GM18907 (cell line): ENCODE data around the gene GLS.
"Not testable (repeated sequence)": the region's sequence is repeated elsewhere in the genome, so short reads cannot be mapped to it uniquely, and the experiment has no call there.

Source experiments
- ATAC-seq: cut with Tn5 transposase; IDR thresholded peaks from one replicate; pipeline ENCODE4 v1.9.1; 2021; ENCODE audit warnings: mild to moderate bottlenecking, moderate library complexity; ENCODE audit not compliant: unreplicated experiment

The GLS gene

DNA sequence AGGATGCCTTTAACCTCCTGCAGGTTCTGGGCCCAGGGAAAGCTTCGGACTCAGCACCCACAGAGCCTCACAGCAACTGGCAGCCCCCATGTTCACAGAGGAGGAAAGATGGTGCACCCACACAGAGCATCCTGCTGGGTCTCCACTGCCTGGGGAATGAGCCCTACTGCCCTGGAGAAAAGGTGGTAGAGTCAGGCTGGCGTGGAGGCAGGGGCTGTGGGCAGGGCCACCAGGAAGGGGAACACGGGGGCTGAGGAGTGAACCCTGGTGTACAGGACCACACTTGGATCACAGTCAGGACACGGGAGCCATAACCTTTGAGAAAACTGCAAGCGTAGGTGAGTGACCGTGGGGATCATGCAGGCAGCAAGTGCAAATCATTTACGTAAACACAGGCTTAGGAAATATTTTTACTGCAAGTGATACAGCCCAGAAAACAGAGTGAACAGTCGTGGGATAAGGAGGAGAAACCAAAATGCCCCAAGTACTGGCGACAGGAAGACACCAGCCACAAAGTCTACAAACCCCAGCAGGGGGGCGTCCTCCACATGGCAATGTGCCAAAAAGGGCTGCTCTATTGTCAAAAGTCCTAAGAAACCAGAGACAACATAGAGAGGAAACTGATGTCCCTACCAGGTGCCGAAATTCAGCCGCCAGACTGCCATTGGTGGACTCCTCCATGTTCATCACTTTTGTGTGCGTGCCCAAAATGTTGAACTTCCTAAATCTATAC lies 105.8 kb downstream of the GLS start:
- ATAC-seq, result no peak

DNA sequence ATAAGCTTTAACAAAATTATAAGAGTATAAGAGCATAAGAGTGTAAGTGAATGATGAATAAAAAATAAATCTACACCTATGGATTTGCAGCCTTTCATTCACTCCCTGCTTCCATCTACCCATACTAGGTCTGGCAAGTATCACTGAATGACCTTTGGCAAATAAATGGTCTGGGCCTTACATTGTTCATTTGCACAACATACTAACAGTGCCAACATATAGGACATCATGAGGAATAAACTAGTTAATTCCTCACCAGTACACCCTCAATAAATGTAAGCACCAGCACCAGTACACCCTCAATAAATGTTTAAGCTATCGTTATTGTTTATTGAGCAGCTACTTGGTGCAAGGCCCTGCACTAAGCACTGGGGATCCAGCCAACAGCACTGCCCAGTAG lies 106.5 kb downstream of the GLS start:
- no peak for ATAC-seq

DNA sequence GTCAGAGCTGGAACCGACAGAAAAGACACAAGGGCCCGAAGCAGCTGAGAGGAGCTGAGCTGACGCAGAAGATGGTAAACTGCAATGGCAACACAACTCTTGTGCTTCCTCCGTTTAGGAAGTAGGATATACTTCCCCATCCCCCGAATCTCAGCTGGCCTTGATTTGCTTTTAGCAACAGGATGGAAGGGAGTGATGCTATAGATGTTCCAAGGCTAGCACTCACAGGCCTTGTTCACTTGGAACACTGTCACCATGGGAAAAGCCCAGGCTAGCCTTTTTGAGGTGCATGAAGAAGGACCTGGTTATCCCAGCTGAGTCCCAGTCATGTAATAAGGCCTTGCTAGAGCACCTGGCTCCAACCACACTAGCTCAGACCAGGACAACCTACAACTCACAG lies 107.3 kb downstream of the GLS start:
- no peak for ATAC-seq

DNA sequence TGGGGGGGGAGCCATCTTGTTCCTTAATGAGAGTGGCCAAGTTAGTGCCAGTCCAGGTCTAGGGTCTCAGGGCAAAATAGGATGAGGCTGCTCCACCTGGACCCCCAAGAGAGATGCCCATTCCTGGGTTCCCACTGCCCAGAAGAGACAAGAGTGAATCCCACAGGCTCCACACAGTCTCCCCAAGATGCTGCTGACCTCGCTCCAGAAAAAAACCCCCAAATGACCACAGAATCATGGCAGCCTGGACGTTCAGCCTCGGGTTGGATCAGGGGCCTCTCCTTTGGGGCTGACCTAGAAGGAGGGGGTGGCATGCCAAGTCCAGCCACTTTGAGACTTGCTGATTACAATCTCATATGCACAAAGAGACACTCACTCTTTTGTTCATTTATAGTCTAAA lies 108.3 kb downstream of the GLS start:
- ATAC-seq, result no peak

DNA sequence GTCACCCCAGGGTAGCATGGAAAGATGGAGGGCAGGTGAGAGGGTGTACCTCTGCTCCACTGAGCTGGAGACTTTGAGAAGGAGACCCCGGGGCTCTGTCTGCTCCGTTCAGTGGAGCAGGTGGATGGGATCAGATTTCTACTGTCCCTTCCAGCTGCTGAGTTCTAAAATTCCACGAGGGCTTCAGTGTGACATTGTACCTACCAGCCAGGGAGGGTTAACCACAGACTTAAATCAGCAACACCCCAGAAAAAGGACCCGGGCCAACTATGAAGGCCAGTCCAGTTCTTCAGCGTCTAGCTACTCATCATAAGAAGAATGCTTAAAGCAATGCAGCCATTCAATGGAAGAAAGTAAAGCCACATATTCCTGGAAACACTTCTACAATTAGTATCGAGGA lies 109.5 kb downstream of the GLS start:
- ATAC-seq, result no peak

DNA sequence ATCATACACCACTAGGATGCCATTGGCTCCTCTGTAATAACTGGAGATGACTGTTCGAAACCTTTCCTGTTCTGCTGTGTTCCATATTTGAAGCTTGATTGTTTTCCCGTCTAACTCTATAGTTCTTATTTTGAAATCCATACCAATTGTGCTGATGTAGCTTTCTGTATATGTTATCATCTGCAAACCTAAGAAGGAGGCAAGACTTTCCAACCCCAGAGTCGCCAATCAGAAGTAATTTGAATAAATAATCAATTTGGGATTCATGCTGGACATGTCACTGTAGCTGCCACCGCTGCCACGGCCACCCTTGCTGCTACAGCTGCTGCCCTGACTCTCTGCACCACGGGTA lies 112.6 kb downstream of the GLS start:
- no peak for ATAC-seq

DNA sequence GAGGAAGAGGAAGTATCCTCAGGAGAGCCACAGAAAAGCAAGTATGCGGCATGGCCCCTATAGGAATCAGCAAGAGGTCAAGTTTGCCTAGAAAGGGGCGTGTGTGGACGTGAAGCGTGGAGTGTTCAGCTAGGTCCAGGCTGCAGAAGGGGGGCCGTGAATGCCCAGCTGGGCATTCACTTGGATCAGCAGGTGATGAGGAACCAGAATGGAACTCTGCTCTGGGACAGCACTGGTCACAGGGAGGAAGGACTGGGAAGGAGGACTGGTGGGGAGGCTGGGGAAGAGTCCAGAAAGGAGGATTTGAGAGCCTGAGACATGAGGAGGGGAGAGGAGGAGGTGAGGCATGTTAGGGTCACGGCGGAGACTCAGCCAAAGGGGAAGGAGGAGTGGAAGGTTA lies 113.5 kb downstream of the GLS start:
- ATAC-seq, result no peak

DNA sequence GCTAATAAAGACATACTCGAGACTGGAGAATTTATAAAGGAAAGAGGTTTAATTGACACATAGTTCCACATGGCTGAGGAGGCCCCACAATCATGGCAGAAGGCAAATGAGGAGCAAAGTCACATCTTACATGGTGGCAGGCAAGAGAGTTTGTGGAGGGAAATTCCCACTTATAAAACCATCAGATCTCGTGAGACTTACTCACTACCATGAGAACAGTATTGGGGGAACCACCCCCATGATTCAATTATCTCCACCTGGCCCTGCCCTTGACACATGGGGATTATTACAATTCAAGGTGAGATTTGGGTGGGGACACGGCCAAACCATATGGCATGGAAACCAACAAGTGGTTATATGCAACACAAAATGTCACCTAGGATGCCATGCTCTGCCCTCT lies 114.7 kb downstream of the GLS start:
- not testable (repeated sequence) for ATAC-seq

DNA sequence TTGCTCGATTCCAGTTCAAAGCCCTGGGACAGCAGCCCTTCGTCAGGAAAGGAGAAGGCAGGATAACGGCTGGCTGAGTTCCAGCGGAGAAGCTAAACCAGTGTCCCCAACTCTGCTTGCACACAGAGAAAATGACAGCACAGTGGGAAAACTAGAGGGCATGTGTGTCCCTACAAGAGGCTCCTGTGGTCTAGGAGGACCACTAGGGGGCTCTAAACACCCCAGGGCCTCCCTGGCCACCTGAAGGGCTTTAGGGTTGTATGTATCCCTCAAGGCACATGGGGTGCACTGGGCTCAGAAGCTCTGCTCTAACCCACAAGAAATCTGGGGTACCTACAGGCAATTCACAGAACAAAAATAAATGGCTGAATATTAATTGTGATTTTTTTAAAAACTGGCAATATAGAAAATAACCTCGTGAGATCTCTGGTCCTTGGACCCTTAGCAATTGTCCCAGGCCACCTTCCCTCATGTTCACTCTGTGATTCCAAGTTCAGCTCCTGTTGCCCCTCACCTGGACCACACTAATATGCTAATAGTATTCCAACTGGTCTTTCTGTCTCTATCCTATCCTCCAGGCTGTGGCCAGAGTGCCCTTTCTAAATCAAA lies 115.8 kb downstream of the GLS start:
- no peak for ATAC-seq

DNA sequence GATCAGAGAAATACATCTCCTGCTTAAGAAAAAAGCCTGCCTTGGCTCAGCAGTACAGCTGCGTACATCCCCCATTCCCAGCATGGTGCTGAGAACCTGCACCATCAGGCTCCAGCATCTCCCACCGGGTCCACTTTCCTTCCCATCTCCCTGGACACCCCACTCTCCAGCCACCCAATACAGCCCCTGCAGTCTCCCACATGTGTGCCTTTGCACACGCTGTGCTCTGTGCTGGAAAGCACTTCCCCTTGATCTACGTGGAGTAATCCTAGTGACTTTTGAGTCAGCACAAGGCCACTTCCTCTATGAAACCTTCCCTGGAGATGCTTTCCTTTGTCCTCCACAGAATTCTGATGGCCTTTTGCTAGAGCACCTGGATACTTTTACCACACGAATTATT lies 116.3 kb downstream of the GLS start:
- ATAC-seq, result no peak

DNA sequence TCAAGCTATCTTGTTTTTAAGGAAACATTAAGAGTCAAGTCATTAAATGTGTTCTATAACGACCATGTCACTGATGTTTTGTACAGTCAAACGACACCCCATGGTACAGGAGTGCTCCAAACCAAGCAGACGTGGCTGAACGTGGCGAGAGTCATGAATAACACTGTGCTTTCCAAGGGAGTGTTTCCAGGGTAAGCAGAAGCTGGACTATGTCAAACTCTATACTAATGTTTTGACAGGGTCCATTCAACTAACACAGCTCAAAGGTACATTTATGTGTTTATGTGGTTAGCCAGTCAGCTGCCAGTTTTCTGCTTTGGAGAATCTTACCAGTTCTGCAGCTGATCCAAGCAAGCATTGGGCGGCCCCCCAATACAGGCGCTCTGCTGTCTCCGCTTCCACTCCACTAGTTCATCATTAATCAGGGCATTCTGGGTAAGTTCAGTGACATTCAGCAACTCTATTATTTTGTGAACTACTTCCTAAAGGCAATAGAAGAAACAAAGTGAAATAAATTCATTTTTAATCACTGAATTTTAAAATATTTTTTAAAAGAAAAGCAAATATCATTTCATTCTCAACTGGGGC lies 117.0 kb downstream of the GLS start:
- ATAC-seq, result no peak

DNA sequence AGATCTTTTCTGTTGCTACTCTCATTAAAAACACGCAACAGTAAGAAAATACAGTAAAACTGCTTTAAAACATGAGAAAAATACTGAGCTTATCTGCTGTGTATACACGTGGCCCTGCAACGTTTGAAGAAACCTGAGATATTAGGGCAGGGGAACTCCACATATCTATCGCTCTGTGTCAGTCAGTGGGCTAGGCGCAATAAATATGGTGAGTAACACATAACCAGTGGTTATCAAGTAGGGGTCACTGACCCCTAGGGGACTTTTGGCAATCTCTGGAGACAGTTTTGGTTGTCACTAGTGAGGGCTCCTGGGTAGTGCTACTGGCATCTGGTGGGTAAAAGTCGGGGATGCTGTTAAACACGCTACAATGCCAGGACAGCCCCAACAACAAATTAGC lies 118.4 kb downstream of the GLS start:
- no peak for ATAC-seq

DNA sequence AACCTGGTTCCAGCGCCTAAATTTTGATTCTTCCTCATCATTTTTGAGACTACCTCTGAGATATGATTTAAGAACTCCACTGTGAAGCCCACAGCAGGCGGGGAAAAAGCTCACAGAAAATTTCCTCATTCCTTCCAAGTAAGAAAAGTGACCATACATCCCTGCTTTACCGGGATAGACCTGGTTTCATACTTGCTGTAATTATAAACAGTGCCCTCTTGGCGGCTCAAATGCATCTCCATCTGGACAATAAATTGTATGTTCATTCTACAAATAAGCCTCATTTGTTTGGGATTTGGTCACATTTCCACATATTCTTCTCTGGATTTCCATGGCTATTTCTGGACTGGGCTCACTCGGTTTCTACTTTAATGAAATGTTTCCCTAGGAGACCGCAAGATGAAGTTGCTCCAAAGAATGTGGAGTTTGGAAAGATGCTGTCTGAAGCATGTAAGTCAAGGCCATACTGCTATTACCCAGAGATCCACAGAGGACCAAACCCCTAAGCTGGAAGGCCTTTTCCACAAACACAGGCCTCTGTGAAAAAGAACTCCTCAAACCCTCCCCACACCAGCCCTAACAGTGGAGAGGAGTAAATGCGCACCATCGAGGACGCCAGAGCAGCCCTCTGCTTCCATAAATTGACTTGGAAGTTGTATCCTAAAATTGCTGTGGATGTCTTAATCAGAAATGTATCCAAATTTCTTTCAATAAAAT lies 119.5 kb downstream of the GLS start:
- ATAC-seq, result no peak

DNA sequence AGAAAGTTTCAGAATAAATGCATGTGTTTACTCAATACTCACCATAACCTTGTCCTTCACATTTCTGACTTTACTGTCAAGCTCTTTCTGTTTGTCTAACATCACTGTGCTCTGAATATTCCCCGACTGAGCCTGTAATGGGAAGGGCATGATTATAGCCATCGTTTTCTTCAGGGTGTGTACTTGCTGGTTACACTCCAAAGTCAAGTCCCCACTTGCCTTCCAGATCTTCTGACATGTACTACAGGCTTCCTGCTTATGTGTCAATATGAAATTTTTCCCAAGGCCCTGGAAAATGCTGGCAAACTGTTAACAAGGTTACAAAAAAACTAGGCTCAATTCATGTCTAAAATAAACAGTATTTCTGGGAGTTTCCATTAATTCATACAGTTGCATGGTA lies 120.4 kb downstream of the GLS start:
- ATAC-seq, result no peak

DNA sequence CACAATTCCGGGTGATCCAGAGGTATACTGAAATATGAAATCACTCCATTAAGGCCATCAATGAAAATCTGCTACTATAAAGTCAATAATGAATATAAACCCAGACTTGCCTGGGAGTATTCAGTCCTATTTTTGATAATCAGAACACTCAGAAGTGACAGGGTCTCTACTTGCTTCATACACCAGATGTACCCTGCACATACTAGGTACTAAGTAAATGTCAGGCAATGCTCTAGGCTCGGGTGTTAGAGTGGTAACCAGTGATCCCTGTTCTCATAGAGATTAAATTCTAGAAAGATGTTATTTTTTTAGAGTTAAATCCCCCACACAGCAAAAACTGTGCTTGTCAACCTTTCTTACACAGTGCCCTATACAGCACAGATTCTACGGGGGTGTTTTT lies 121.0 kb downstream of the GLS start:
- no peak for ATAC-seq

DNA sequence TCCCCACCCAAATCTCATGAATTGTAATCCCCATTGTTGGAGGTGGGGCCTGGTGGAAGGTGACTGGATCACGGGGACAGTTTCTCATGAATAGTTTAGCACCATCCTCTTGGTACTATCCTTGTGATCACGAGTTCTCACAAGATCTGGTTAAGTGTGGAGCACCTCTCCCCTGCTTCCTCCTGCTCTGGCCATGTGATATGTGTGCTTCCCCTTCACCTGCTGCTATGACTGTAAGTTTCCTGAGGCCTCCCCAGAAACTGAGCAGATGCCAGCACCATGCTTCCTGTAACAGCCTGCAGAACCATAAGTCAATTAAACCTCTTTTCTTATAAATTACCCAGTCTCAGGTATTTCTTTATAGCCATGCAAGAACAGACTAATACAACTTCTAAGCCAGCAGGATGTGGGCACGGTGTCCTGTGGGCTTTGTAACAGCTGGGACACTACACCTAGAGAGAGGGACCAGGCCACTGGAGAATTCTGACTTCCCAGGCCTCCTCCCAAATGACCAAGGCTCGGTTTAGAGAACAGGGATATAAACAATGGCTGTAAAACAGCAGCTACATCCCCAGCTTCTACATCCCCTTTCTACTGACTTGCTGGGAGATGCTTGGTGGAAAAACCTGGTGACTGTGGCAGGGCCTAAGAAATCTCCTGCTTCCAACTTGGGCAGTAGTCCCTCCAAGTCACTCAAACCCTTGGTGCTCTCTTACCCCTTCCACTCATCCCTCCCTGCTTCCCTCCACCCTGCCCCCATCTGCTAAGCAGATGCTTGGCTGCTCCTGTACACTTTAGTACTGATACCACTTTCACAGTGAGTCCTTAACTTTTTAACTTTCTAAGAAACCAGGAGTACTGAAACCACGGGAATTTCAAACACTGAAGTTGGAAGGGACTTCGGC lies 123.0 kb downstream of the GLS start:
- ATAC-seq, result no peak

DNA sequence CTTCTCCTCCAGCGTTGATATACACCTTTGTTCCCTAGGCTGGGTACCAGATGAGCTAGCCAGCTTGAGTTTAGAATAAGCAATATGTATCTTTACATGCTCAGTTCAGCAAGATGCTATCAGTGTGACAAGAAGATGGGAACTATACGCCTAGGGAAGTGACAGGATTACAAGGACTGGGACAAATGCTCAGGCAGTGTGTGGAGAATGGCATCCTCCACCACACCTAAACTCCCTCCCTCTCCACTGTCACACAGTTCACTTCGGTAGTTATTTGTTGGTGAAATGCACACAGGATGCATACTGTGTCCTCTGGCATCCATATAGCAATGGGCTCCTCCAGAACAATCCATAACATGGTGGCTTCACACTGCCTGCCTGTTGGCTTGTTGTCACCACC lies 125.7 kb downstream of the GLS start:
- no peak for ATAC-seq

DNA sequence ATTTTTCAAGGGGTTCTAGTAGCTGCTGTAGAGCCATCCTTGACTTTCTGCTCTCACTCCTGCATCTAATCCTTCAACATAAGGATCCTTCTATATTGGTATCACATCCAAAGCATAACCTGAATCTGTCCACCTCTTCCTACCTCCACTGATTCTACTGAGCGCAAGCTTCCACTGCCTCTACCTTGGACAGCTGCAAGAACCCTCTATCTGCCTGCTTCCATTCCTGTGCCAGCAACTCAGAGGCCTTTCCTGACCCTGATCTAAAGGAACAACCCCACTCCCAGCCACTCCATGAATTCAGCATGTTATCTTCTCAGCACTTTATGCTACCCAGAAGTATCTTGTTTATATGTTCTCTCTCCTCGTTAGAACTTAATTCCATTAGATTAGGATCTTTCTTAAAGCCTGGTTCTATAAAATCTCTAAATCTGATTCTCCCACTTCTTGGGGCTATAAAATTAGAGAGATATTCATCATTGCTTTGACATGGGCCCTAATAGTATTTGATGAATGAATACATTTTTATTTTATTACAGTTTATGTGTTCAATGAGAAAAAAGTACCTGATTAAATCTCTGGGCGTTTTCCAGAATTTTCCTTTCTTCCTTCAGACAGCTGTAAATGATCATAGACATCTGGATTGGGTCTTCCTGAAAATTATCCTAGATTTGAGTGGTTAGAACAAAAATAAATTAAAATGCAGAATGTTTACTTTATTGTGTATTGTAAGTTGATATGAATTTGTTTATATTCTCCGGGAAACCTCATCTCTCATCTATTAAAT lies 126.6 kb downstream of the GLS start:
- no peak for ATAC-seq

DNA sequence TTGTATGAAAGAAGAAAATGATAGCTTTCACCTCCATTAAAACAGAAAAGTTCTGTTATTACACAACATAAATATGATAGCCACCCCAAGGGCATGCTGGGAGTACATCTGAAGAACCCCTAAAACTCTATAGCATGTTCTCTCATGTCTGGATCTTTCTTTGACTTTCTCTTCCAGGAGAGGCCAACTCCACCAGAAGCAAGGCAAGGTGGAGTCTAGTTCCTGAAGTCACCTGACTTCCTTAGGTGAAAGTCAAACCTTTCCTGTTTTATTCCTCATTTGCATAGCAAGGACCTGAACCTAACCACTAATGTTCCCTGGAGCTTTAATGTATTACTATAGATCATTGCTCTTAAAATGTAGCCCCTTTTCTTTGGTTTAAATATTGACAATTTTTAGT lies 127.7 kb downstream of the GLS start:
- no peak for ATAC-seq
